WI38 (cell line): ENCODE data around the gene SLCO1B3.

Experiments used
- H3K4me3 ChIP-seq: 2 replicates; pipeline ENCODE4 v1.5.1; 2011; ENCODE audit warnings: low read depth, mild to moderate bottlenecking, control low read depth, low read length
- TF ChIP-seq, protein P1 (sequence below): IDR thresholded peaks from 2 replicates; pipeline ENCODE4 v1.5.1; 2012; ENCODE audit warnings: low read depth, mild to moderate bottlenecking, control low read depth, low read length

Gene SLCO1B3

DNA sequence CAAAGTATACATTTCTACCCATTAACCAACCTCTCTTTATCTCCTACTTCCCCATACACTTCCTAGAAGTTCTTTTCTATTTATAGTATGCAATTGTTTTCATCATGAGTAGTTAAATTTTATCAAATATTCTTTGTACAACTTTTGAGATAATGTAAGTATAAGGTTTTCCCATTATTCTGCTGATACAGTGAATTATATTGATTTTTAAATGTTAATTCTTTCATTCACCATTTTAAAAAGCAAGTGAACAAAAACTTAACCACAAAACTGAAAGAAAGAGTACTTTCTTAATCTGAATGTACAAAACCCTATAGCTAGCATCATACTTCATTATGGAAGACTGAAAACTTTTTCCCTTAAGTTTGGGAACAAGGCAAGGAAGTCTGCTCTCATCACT lies 9.5 kb upstream of the SLCO1B3 start:
- no peak overlapping the region for H3K4me3 ChIP-seq
- TF ChIP-seq, protein P1, sequence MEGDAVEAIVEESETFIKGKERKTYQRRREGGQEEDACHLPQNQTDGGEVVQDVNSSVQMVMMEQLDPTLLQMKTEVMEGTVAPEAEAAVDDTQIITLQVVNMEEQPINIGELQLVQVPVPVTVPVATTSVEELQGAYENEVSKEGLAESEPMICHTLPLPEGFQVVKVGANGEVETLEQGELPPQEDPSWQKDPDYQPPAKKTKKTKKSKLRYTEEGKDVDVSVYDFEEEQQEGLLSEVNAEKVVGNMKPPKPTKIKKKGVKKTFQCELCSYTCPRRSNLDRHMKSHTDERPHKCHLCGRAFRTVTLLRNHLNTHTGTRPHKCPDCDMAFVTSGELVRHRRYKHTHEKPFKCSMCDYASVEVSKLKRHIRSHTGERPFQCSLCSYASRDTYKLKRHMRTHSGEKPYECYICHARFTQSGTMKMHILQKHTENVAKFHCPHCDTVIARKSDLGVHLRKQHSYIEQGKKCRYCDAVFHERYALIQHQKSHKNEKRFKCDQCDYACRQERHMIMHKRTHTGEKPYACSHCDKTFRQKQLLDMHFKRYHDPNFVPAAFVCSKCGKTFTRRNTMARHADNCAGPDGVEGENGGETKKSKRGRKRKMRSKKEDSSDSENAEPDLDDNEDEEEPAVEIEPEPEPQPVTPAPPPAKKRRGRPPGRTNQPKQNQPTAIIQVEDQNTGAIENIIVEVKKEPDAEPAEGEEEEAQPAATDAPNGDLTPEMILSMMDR, result no peak

DNA sequence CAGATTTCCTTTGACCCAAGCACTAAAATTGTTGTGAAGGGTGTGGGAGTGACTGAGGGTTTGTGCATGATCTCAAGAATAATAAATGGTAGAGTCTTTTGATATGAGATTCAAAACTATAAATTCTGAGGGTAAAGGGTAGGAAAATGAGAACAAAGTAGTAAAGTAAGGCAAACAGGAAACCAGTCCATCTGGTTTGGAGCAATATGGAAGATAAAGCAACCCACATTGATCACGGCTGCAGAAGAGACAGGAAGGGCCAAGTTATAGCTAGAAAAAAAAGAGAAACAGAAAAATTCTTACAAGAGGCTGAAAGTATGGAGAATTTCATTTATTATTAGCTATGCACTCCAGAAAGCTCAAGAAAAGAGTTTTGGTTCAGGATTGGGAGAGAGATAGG lies 4.6 kb upstream of the SLCO1B3 start:
- H3K4me3 ChIP-seq, result no peak overlapping the region
- TF ChIP-seq, protein P1, result no peak

DNA sequence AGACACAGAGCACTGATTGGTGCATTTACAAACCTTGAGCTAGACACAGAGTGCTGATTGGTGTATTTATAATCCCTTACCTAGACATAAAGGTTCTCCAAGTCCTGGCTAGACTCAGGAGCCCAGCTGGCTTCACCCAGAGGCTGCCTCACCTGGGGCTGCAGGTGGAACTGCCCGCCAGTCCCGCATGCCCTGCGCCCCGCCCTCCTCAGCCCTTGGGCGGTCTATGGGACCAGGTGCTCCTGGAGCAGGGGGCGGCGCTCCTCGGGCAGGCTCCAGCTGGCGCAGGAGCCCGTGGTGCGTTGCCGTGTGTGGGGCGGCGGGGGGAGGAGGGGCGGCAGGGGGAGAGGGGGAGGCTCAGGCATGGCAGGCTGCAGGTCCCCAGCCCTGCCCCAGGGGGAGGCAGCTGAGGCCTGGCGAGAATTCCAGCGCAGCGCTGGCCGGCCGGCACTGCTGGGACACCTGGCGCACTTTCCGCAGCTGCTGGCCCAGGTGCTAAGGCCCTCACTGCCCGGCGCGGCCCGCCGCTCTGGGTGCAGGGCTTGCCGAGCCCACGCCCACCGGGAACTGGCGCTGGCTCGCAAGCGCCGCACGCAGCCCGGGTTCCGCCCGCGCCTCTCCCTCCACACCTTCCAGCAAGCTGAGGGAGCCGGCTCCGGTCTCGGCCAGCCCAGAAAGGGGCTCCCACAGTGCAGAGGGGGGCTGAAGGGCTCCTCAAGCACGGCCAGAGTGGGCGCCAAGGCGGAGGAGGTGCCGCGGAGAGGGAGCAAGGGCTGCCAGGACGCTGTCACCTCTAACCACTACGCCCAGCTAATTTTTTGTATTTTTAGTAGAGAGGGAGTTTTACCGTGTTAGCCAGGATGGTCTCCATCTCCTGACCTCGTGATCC lies 3.1 kb upstream of the SLCO1B3 start:
- H3K4me3 ChIP-seq, result no peak overlapping the region
- TF ChIP-seq, protein P1, result no peak

DNA sequence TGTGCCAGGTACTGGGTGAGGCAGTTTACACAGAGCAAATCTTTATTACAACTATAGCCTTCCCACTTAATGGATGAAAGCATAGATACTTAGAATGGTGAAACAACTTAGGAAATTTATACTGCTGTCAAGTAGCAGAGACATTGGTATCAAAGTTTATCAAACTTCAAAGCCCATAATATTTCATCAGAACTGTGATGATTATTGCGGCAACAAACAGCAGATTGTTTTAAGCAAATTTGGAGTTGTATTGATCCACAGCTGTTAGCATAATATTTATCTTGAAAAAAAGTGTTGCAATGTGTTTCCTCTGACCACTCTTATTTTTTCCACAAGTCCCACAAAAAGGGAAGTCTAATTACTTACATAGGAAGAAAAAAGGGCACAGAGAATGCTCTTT lies 2.0 kb upstream of the SLCO1B3 start:
- TF ChIP-seq, protein P1, result no peak
- H3K4me3 ChIP-seq, result no peak overlapping the region

DNA sequence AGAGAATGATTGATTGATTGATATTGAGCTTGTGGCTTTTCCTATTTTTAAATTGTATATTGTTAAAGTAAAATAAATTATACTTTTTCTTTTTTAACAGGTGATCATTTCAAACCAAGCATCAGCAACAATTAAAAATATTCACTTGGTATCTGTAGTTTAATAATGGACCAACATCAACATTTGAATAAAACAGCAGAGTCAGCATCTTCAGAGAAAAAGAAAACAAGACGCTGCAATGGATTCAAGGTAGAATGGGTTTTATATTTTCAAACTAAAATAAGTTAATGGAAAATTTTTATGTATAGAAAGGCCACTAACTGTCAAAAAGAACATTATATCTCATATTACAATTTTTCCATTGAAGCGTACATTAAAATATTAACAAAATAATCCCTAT lies 5.1 kb downstream of the SLCO1B3 start:
- no peak overlapping the region for H3K4me3 ChIP-seq
- TF ChIP-seq, protein P1, result no peak

DNA sequence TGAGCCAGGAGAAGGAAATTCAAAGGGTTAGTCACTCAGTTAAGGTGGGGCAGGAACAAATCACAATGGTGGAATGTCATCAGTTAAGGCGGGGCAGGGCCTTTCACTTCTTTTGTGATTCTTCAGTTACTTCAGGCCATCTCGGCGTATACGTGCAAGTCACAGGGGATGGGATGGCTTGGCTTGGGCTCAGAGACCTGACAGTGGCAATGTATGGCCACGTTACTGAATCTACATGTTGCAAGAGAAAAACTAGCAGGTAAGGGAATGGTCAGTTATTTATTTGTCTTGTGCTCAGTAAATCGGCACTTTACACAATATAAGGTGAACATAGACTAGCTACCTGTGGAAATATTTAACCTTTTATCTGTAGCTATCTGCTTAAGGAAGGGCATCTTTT lies 11.9 kb downstream of the SLCO1B3 start:
- no peak overlapping the region for H3K4me3 ChIP-seq
- TF ChIP-seq, protein P1, result no peak

DNA sequence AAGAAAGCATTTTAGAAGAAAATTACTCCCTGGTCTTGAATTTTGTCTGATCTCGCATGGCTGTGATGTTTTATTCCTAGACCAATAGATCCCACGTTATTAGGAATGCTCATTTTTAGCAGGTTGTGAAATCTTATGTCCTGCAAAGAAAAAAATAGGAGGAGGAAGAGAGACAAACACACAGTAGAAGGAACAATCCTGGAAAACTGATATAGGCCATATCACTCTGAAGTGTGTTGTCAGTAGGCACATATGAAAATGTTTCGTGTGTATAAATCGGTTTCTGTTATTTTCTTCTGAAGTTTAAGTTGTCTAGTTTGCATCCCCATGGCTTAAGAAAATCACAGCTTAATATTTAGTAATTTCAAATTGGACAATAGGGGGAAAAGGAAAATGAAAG lies 12.4 kb downstream of the SLCO1B3 start:
- no peak overlapping the region for H3K4me3 ChIP-seq
- TF ChIP-seq, protein P1, result no peak
